OCI-LY1 (cell line): ENCODE data around the gene EHMT2.

Source experiments
- H2AFZ ChIP-seq: fragments of 200-600 bp; sonication (generic), shearing (Covaris generic); 2 replicates; pipeline ENCODE4 v1.6.0; 2014; ENCODE audit warnings: antibody characterized with exemption, mild to moderate bottlenecking, low read length
- H3F3A ChIP-seq: fragments of 200-600 bp; sonication (generic), shearing (Covaris generic); 2 replicates; pipeline ENCODE4 v1.6.0; 2014; ENCODE audit warnings: mild to moderate bottlenecking, antibody characterized with exemption, low read length, moderate library complexity; ENCODE audit not compliant: insufficient read depth
- H3K27ac ChIP-seq: fragments of 200-600 bp; sonication (generic); 2 replicates; pipeline ENCODE4 v1.5.1; 2014; ENCODE audit warnings: low read length, mixed run types, mild to moderate bottlenecking, low read depth; ENCODE audit not compliant: poor library complexity, severe bottlenecking
- H3K27me3 ChIP-seq: fragments of 200-600 bp; sonication (generic); 2 replicates; pipeline ENCODE4 v1.6.0; 2014; ENCODE audit warnings: antibody characterized with exemption, mild to moderate bottlenecking, low read length, moderate library complexity; ENCODE audit not compliant: insufficient read depth
- H3K36me3 ChIP-seq: fragments of 200-600 bp; sonication (generic); 2 replicates; pipeline ENCODE4 v1.6.1; 2014; ENCODE audit warnings: mild to moderate bottlenecking, antibody characterized with exemption, low read length, moderate library complexity, mixed read lengths; ENCODE audit not compliant: insufficient read depth
- H3K4me1 ChIP-seq: fragments of 200-600 bp; sonication (generic); 2 replicates; pipeline ENCODE4 v1.5.1; 2014; ENCODE audit warnings: mild to moderate bottlenecking, low read length, moderate library complexity; ENCODE audit not compliant: insufficient read depth, severe bottlenecking
- H3K4me2 ChIP-seq: fragments of 200-600 bp; sonication (generic), shearing (Covaris generic); 2 replicates; pipeline ENCODE4 v1.6.1; 2014; ENCODE audit warnings: low read length
- H3K4me3 ChIP-seq: fragments of 200-600 bp; sonication (generic); 2 replicates; pipeline ENCODE4 v1.5.1; 2014; ENCODE audit warnings: low read length, low read depth, mild to moderate bottlenecking, mixed read lengths; ENCODE audit not compliant: poor library complexity, severe bottlenecking
- H3K79me2 ChIP-seq: fragments of 200-600 bp; shearing (Covaris generic); 2 replicates; pipeline ENCODE4 v1.6.1; 2016; ENCODE audit warnings: mixed run types, low read length, mixed read lengths; ENCODE audit not compliant: insufficient read depth
- H3K9ac ChIP-seq: fragments of 200-600 bp; sonication (generic), shearing (Covaris generic); 2 replicates; pipeline ENCODE4 v1.6.1; 2014; ENCODE audit warnings: mild to moderate bottlenecking, low read length, mixed read lengths
- H3K9me2 ChIP-seq: fragments of 200-600 bp; sonication (generic), shearing (Covaris generic); 2 replicates; pipeline ENCODE4 v1.6.1; 2014; ENCODE audit warnings: low read depth, mild to moderate bottlenecking, low read length, mixed read lengths
- H3K9me3 ChIP-seq: fragments of 200-600 bp; shearing (Covaris generic); 2 replicates; pipeline ENCODE4 v1.6.1; 2014; ENCODE audit warnings: low read length, mixed read lengths
- H4K20me1 ChIP-seq: fragments of 200-600 bp; sonication (generic), shearing (Covaris generic); 2 replicates; pipeline ENCODE4 v1.6.0; 2016; ENCODE audit warnings: mild to moderate bottlenecking, low read length; ENCODE audit not compliant: insufficient read depth
- CTCF ChIP-seq: fragments of 200-600 bp; sonication (generic), shearing (Covaris generic); IDR thresholded peaks from 2 replicates; pipeline ENCODE4 v1.5.1; 2017; ENCODE audit warnings: mild to moderate bottlenecking, antibody characterized with exemption, low read length, moderate library complexity, mixed read lengths
- EZH2 ChIP-seq: fragments of 200-600 bp; sonication (generic), shearing (Covaris generic); IDR thresholded peaks from 2 replicates; pipeline ENCODE4 v1.8.0; 2017; ENCODE audit warnings: borderline replicate concordance, mixed run types, mild to moderate bottlenecking, antibody characterized with exemption, low read length, moderate library complexity, mixed read lengths

The EHMT2 gene

GRCh38 chr6:31837369-31838113 lies 60.0 kb downstream of the EHMT2 start:
- H3K9me2 ChIP-seq: no peaks in the 10 kb centered on the region
- H3K27ac ChIP-seq: peak overlapping the region; percentile 97
- H3K36me3 ChIP-seq: peaks cover 66% of the 10 kb centered on the region
- TF ChIP-seq CTCF (no peak), EZH2 (no peak)
- H3K4me3 ChIP-seq: peak overlapping the region; percentile 96
- H3K4me2 ChIP-seq: peak overlapping the region; percentile 95
- H2AFZ ChIP-seq: no peak overlapping the region
- no peaks in the 10 kb centered on the region for H3K9me3 ChIP-seq
- H4K20me1 ChIP-seq: no peaks in the 10 kb centered on the region
- peak overlapping the region; percentile 99 for H3K9ac ChIP-seq
- H3K79me2 ChIP-seq: peaks cover 32% of the 10 kb centered on the region
- peaks cover 55% of the 10 kb centered on the region for H3K4me1 ChIP-seq
- no peaks in the 10 kb centered on the region for H3K27me3 ChIP-seq
- peaks cover 24% of the 10 kb centered on the region for H3F3A ChIP-seq

- no peaks in the 10 kb centered on the region for H3K9me3 ChIP-seq
- H3K27ac ChIP-seq: peak overlapping the region; percentile 97
- no peaks in the 10 kb centered on the region for H3K27me3 ChIP-seq
- no peak overlapping the region for H2AFZ ChIP-seq
- H3K79me2 ChIP-seq: peaks cover 33% of the 10 kb centered on the region
- peak overlapping the region; percentile 96 for H3K4me3 ChIP-seq
- TF ChIP-seq EZH2: no peak
- TF ChIP-seq CTCF: peak; percentile 9; the same call in 1 of the 2 replicates
- peak overlapping the region; percentile 99 for H3K9ac ChIP-seq
- peaks cover 30% of the 10 kb centered on the region for H3F3A ChIP-seq
- no peaks in the 10 kb centered on the region for H3K9me2 ChIP-seq
- peak overlapping the region; percentile 95 for H3K4me2 ChIP-seq
- peaks cover 66% of the 10 kb centered on the region for H3K36me3 ChIP-seq
- H3K4me1 ChIP-seq: peaks cover 59% of the 10 kb centered on the region
- H4K20me1 ChIP-seq: no peaks in the 10 kb centered on the region
These were observed 60.8 kb downstream of the EHMT2 start for GRCh38 chr6:31836474-31837368.

GRCh38 chr6:31836047-31836473 lies 61.4 kb downstream of the EHMT2 start:
- Histone ChIP-seq H3K4me3 (peak overlapping the region; percentile 96), H3K4me1 (peaks cover 65% of the 10 kb centered on the region), H3K27me3 (no peaks in the 10 kb centered on the region), H3K9me2 (no peaks in the 10 kb centered on the region), H2AFZ (no peak overlapping the region), H3K36me3 (peaks cover 63% of the 10 kb centered on the region), H3K4me2 (peak overlapping the region; percentile 95), H4K20me1 (no peaks in the 10 kb centered on the region), H3K9ac (peak overlapping the region; percentile 99), H3K27ac (peak overlapping the region; percentile 97), H3K9me3 (no peaks in the 10 kb centered on the region), H3F3A (peaks cover 30% of the 10 kb centered on the region), H3K79me2 (peaks cover 40% of the 10 kb centered on the region)
- TF ChIP-seq EZH2: no peak
- TF ChIP-seq CTCF: no peak
